OCI-LY1 (cell line): Measurements from ENCODE around the gene ARL16.

ENCODE experiments used
- H2AFZ ChIP-seq: fragments of 200-600 bp; sonication (generic), shearing (Covaris generic); 2 replicates; pipeline ENCODE4 v1.6.0; 2014; ENCODE audit warnings: antibody characterized with exemption, mild to moderate bottlenecking, low read length
- H3F3A ChIP-seq: fragments of 200-600 bp; sonication (generic), shearing (Covaris generic); 2 replicates; pipeline ENCODE4 v1.6.0; 2014; ENCODE audit warnings: mild to moderate bottlenecking, antibody characterized with exemption, low read length, moderate library complexity; ENCODE audit not compliant: insufficient read depth
- H3K27ac ChIP-seq: fragments of 200-600 bp; sonication (generic); 2 replicates; pipeline ENCODE4 v1.5.1; 2014; ENCODE audit warnings: low read length, mixed run types, mild to moderate bottlenecking, low read depth; ENCODE audit not compliant: poor library complexity, severe bottlenecking
- H3K27me3 ChIP-seq: fragments of 200-600 bp; sonication (generic); 2 replicates; pipeline ENCODE4 v1.6.0; 2014; ENCODE audit warnings: antibody characterized with exemption, mild to moderate bottlenecking, low read length, moderate library complexity; ENCODE audit not compliant: insufficient read depth
- H3K36me3 ChIP-seq: fragments of 200-600 bp; sonication (generic); 2 replicates; pipeline ENCODE4 v1.6.1; 2014; ENCODE audit warnings: mild to moderate bottlenecking, antibody characterized with exemption, low read length, moderate library complexity, mixed read lengths; ENCODE audit not compliant: insufficient read depth
- H3K4me1 ChIP-seq: fragments of 200-600 bp; sonication (generic); 2 replicates; pipeline ENCODE4 v1.5.1; 2014; ENCODE audit warnings: mild to moderate bottlenecking, low read length, moderate library complexity; ENCODE audit not compliant: insufficient read depth, severe bottlenecking
- H3K4me2 ChIP-seq: fragments of 200-600 bp; sonication (generic), shearing (Covaris generic); 2 replicates; pipeline ENCODE4 v1.6.1; 2014; ENCODE audit warnings: low read length
- H3K4me3 ChIP-seq: fragments of 200-600 bp; sonication (generic); 2 replicates; pipeline ENCODE4 v1.5.1; 2014; ENCODE audit warnings: low read length, low read depth, mild to moderate bottlenecking, mixed read lengths; ENCODE audit not compliant: poor library complexity, severe bottlenecking
- H3K79me2 ChIP-seq: fragments of 200-600 bp; shearing (Covaris generic); 2 replicates; pipeline ENCODE4 v1.6.1; 2016; ENCODE audit warnings: mixed run types, low read length, mixed read lengths; ENCODE audit not compliant: insufficient read depth
- H3K9ac ChIP-seq: fragments of 200-600 bp; sonication (generic), shearing (Covaris generic); 2 replicates; pipeline ENCODE4 v1.6.1; 2014; ENCODE audit warnings: mild to moderate bottlenecking, low read length, mixed read lengths
- H3K9me2 ChIP-seq: fragments of 200-600 bp; sonication (generic), shearing (Covaris generic); 2 replicates; pipeline ENCODE4 v1.6.1; 2014; ENCODE audit warnings: low read depth, mild to moderate bottlenecking, low read length, mixed read lengths
- H3K9me3 ChIP-seq: fragments of 200-600 bp; shearing (Covaris generic); 2 replicates; pipeline ENCODE4 v1.6.1; 2014; ENCODE audit warnings: low read length, mixed read lengths
- H4K20me1 ChIP-seq: fragments of 200-600 bp; sonication (generic), shearing (Covaris generic); 2 replicates; pipeline ENCODE4 v1.6.0; 2016; ENCODE audit warnings: mild to moderate bottlenecking, low read length; ENCODE audit not compliant: insufficient read depth
- CTCF ChIP-seq: fragments of 200-600 bp; sonication (generic), shearing (Covaris generic); IDR thresholded peaks from 2 replicates; pipeline ENCODE4 v1.5.1; 2017; ENCODE audit warnings: mild to moderate bottlenecking, antibody characterized with exemption, low read length, moderate library complexity, mixed read lengths
- EZH2 ChIP-seq: fragments of 200-600 bp; sonication (generic), shearing (Covaris generic); IDR thresholded peaks from 2 replicates; pipeline ENCODE4 v1.8.0; 2017; ENCODE audit warnings: borderline replicate concordance, mixed run types, mild to moderate bottlenecking, antibody characterized with exemption, low read length, moderate library complexity, mixed read lengths

Gene ARL16

GRCh38 chr17:81640011-81640410 is 43.6 kb downstream of the ARL16 start:
- Histone ChIP-seq H3F3A (no peaks in the 10 kb centered on the region), H3K36me3 (no peaks in the 10 kb centered on the region), H3K4me3 (no peak overlapping the region), H3K4me1 (peaks cover 11% of the 10 kb centered on the region), H3K9me3 (no peaks in the 10 kb centered on the region), H3K79me2 (peaks cover 16% of the 10 kb centered on the region), H2AFZ (no peak overlapping the region), H3K4me2 (no peak overlapping the region), H3K9me2 (no peaks in the 10 kb centered on the region), H3K27me3 (peaks cover 6% of the 10 kb centered on the region; the same call in 1 of the 2 replicates), H4K20me1 (no peaks in the 10 kb centered on the region), H3K9ac (no peak overlapping the region), H3K27ac (no peak overlapping the region)
- TF ChIP-seq CTCF: no peak
- no peak for TF ChIP-seq EZH2

- H3K9ac ChIP-seq: no peak overlapping the region
Observed at GRCh38 chr17:81638683-81639082, 44.9 kb downstream of the ARL16 start.

GRCh38 chr17:81636505-81637288 is 46.9 kb downstream of the ARL16 start, which contains the start of the genes NPLOC4 and TSPAN10:
NPLOC4 (minus strand) TSS chr17:81637112; CDS start chr17:81636930, 182 bp downstream.
TSPAN10 (plus strand) TSS chr17:81637196; CDS start chr17:81642413, 5,217 bp downstream.
- Histone ChIP-seq H3K79me2 (peaks cover 43% of the 10 kb centered on the region), H3K9me3 (no peaks in the 10 kb centered on the region), H2AFZ (no peak within 1 kb of the TSS), H4K20me1 (no peaks in the 10 kb centered on the region), H3K27me3 (no peaks in the 10 kb centered on the region), H3F3A (no peaks in the 10 kb centered on the region), H3K9ac (peak within 1 kb of the TSS; percentile 97), H3K4me3 (peak within 1 kb of the TSS; percentile 98), H3K27ac (peak within 1 kb of the TSS; percentile 88), H3K4me2 (peak within 1 kb of the TSS; percentile 78), H3K9me2 (no peaks in the 10 kb centered on the region), H3K36me3 (peaks cover 22% of the 10 kb centered on the region), H3K4me1 (peaks cover 24% of the 10 kb centered on the region)
- TF ChIP-seq CTCF (no peak), EZH2 (no peak)

More at GRCh38 chr17:81638683-81639082, 44.9 kb downstream of the ARL16 start:
- Histone ChIP-seq H2AFZ (no peak overlapping the region), H3K9me2 (no peaks in the 10 kb centered on the region), H3K36me3 (peaks cover 8% of the 10 kb centered on the region), H3K4me3 (no peak overlapping the region), H3K4me2 (no peak overlapping the region), H3K4me1 (peaks cover 24% of the 10 kb centered on the region), H4K20me1 (no peaks in the 10 kb centered on the region), H3F3A (no peaks in the 10 kb centered on the region), H3K27ac (no peak overlapping the region), H3K9me3 (no peaks in the 10 kb centered on the region), H3K27me3 (no peaks in the 10 kb centered on the region), H3K79me2 (peaks cover 29% of the 10 kb centered on the region)
- no peak for TF ChIP-seq EZH2
- TF ChIP-seq CTCF: no peak
